HTR-8/SVneo (cell line): ENCODE measurements around the gene XYLB.
A peak's percentile ranks its signal among the peaks of the same experiment; 100 is the strongest.

Experiments
- DNase-seq: peaks from one replicate; pipeline ENCODE4 v3.0.0; 2011; ENCODE audit warnings: low spot score, mixed read lengths; ENCODE audit not compliant: insufficient read length
- FAIRE-seq: peaks from 2 replicates; lab custom pipeline; 2011; peaks lifted over from hg19 to GRCh38; lab: Jason Lieb, UNC

The XYLB gene

GRCh38 chr3:38446812-38447211, 100.2 kb downstream of the XYLB start:
- DNase-seq (no peak), FAIRE-seq (no peak)

- FAIRE-seq (no peak), DNase-seq (no peak)
Observed at GRCh38 chr3:38450853-38451252, 104.3 kb downstream of the XYLB start.

- FAIRE-seq (no peak), DNase-seq (peak; percentile 77)
Observed at GRCh38 chr3:38453075-38453912, 106.7 kb downstream of the XYLB start, which contains the start of gene ACVR2B. ACVR2B (plus strand) TSS chr3:38453890; CDS start chr3:38454323, 433 bp downstream.

- FAIRE-seq (no peak), DNase-seq (no peak)
Observed at GRCh38 chr3:38453913-38454177, 107.3 kb downstream of the XYLB start.

GRCh38 chr3:38454178-38454883, 107.7 kb downstream of the XYLB start:
- no peak for FAIRE-seq
- DNase-seq, result no peak

GRCh38 chr3:38454884-38455638, 108.5 kb downstream of the XYLB start:
- DNase-seq (peak; percentile 83), FAIRE-seq (peak; percentile 69)

GRCh38 chr3:38455639-38456430, 109.2 kb downstream of the XYLB start:
- FAIRE-seq, result peak; percentile 13
- peak; percentile 41 for DNase-seq

GRCh38 chr3:38457111-38458003, 110.8 kb downstream of the XYLB start:
- FAIRE-seq (no peak), DNase-seq (no peak)

- DNase-seq (peak; percentile 59), FAIRE-seq (no peak)
Observed at GRCh38 chr3:38458796-38459498, 112.4 kb downstream of the XYLB start.

GRCh38 chr3:38459499-38460048, 113.0 kb downstream of the XYLB start:
- DNase-seq (no peak), FAIRE-seq (no peak)

GRCh38 chr3:38460377-38461270, 114.0 kb downstream of the XYLB start:
- FAIRE-seq (no peak), DNase-seq (no peak)
